ENCODE measurements around the gene ADAMTS4. TPM values are rescaled to one million over a fixed set of nuclear protein-coding genes. Genes with fewer than 3 reads are reported as not detected.
A peak's percentile ranks its signal among the peaks of the same experiment; 100 is the strongest.

Gene ADAMTS4
- total RNA-seq, 1 experiment from 2014 or later = 31.6 TPM

DNA sequence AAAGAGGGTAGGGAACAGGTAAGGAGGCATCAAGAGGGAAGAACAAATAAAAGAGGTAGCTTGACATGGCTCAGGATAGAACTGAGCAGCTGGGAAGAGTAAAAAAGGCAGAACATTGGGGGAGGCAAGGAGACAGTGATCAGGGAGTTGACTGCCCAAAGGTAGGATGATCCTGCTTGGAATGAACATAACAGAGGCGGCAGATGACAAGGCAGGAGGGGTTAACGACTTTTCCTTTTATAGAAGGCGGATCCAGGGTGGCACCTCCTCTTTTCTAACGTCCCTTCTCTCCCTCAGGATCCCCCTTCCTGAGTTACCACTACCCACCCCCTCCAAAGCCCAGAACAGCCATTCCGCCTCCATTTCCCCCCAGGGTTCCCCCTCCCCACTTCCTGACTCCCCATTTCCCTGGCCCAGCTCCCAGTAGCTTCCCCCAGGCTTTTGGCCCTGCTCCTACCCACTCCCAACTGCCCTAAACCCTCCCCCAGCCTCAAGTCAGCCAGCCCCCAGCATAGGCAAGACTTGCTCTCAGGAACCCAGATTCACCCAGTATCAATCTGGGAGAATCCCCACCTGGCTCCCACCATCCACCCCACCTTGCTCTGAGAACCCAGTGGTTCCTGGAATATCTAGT is 769 bp upstream of the ADAMTS4 start:
- CTCF ChIA-PET = interaction anchor here (2.8 kb wide), 1 partner anchor 26 kb away, joined by 8 read pairs; the partner anchor contains the start of gene TOMM40L
- H3K27ac ChIP-seq (ENCODE audit: low read depth, low read length, poor library complexity, severe bottlenecking) = peak overlapping the region; percentile 87
- POLR2A ChIA-PET (ENCODE audit: low non-redundant PET) = interaction anchor here (0.6 kb wide), 1 partner anchor 78 kb away, joined by 5 read pairs; no protein-coding TSS in a partner anchor
- H3K9me3 ChIP-seq (ENCODE audit: low read depth, low read length, poor library complexity, severe bottlenecking) = no peaks in the 10 kb centered on the region
- H3K4me1 ChIP-seq (ENCODE audit: insufficient read depth, low read length, poor library complexity, severe bottlenecking) = peaks cover 51% of the 10 kb centered on the region
- peak; percentile 76 for DNase-seq (ENCODE audit: low spot score)
- H3K4me3 ChIP-seq (ENCODE audit: low read depth, low read length, poor library complexity, severe bottlenecking) = peak overlapping the region; percentile 57
- H3K36me3 ChIP-seq (ENCODE audit: insufficient read depth, low read length, poor library complexity, severe bottlenecking) = peaks cover 28% of the 10 kb centered on the region
- no TSS peak for BruUV-seq (replicated peaks)
- H3K27me3 ChIP-seq (replicated peaks; ENCODE audit: insufficient read depth, low read depth, low read length, poor library complexity) = no peaks in the 10 kb centered on the region
- intact Hi-C loops (cut with micrococcal nuclease; ENCODE audit: unreplicated experiment) = no loop called here
- TF ChIP-seq CTCF (conservative IDR thresholded peaks at IDR 0.05; ENCODE audit: low read depth, low read length) = no peak
- no peak for TF ChIP-seq EZH2 (IDR thresholded peaks at IDR 0.05; ENCODE audit: borderline replicate concordance, low read depth, low read length, poor library complexity, severe bottlenecking)

- DNase-seq (ENCODE audit: low spot score) = peak; percentile 43
- ChIA-PET CTCF (interaction anchor here (0.7 to 2.8 kb wide), 3 partner anchors 27 to 33 kb away, joined by 4 to 8 read pairs (median 7); partner anchors contain the start of genes PPOX and TOMM40L), POLR2A (ENCODE audit: low non-redundant PET) (no interaction called here)
- intact Hi-C loops (cut with micrococcal nuclease; ENCODE audit: unreplicated experiment) = no loop called here
- no peaks in the 10 kb centered on the region for H3K27me3 ChIP-seq (replicated peaks; ENCODE audit: insufficient read depth, low read depth, low read length, poor library complexity)
- no peaks in the 10 kb centered on the region for H3K9me3 ChIP-seq (ENCODE audit: low read depth, low read length, poor library complexity, severe bottlenecking)
- TSS peak; percentile 86 for BruUV-seq (replicated peaks)
- H3K4me1 ChIP-seq (ENCODE audit: insufficient read depth, low read length, poor library complexity, severe bottlenecking) = peaks cover 51% of the 10 kb centered on the region
- H3K4me3 ChIP-seq (ENCODE audit: low read depth, low read length, poor library complexity, severe bottlenecking) = peak overlapping the region; percentile 57
- peaks cover 28% of the 10 kb centered on the region for H3K36me3 ChIP-seq (ENCODE audit: insufficient read depth, low read length, poor library complexity, severe bottlenecking)
- TF ChIP-seq EZH2 (IDR thresholded peaks at IDR 0.05; ENCODE audit: borderline replicate concordance, low read depth, low read length, poor library complexity, severe bottlenecking) (no peak), CTCF (conservative IDR thresholded peaks at IDR 0.05; ENCODE audit: low read depth, low read length) (0 out of 2 replicates have a peak, but pooled peaks have one; percentile 18)
- peak overlapping the region; percentile 87 for H3K27ac ChIP-seq (ENCODE audit: low read depth, low read length, poor library complexity, severe bottlenecking)
These were observed 509 bp downstream of the ADAMTS4 start for GRCh38 chr1:161198194-161198896.

DNA sequence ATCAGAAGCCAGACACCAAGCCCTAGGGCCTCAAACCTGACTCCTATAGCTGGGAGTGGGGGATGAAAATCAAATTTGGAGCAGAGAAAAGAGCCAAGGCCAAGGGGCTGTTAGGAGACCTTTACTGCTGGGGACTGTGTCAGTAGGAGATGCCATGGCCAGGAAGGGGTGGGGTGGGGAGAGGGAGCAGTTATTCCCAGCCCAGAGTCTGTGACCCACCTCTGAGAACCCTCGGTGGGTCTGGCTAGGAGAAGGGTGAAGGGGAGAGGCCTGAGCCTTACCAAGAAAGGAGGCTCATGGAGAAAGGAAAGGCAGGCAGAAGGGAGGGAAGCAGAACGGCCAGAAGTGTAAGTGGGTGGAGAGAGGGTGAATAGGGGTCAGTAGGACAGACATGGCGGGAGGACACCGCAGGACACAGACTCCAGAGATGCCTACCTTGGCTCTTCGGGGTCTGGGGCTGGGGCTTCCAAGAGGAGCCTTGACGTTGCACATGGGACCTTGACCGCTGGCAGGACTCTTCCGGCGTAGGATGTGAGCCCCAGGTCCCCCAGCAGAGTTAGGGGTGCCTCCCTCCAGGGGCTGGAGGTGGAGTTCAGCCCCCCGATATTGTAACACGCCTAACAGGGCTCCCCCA is 1.2 kb downstream of the ADAMTS4 start:
- Histone ChIP-seq H3K36me3 (ENCODE audit: insufficient read depth, low read length, poor library complexity, severe bottlenecking) (peaks cover 33% of the 10 kb centered on the region), H3K4me1 (ENCODE audit: insufficient read depth, low read length, poor library complexity, severe bottlenecking) (peaks cover 55% of the 10 kb centered on the region), H3K9me3 (ENCODE audit: low read depth, low read length, poor library complexity, severe bottlenecking) (no peaks in the 10 kb centered on the region), H3K27ac (ENCODE audit: low read depth, low read length, poor library complexity, severe bottlenecking) (peak overlapping the region; percentile 87), H3K4me3 (ENCODE audit: low read depth, low read length, poor library complexity, severe bottlenecking) (peak overlapping the region; percentile 57), H3K27me3 (replicated peaks; ENCODE audit: insufficient read depth, low read depth, low read length, poor library complexity) (no peaks in the 10 kb centered on the region)
- CTCF ChIA-PET = interaction anchor here (0.6 to 0.7 kb wide), 2 partner anchors 28 to 164 kb away, joined by 5 to 7 read pairs; partner anchors contain the start of gene TOMM40L
- POLR2A ChIA-PET (ENCODE audit: low non-redundant PET) = no interaction called here
- BruUV-seq (replicated peaks) = no TSS peak
- no peak for DNase-seq (ENCODE audit: low spot score)
- no peak for TF ChIP-seq EZH2 (IDR thresholded peaks at IDR 0.05; ENCODE audit: borderline replicate concordance, low read depth, low read length, poor library complexity, severe bottlenecking)
- TF ChIP-seq CTCF (conservative IDR thresholded peaks at IDR 0.05; ENCODE audit: low read depth, low read length) = no peak
- intact Hi-C loops (cut with micrococcal nuclease; ENCODE audit: unreplicated experiment) = no loop called here
